SIG-M5 treated with dmso at 0.1 percent for 504 hours (cell line): ENCODE data around the gene PPARD.
"Not testable (repeated sequence)": the region's sequence is repeated elsewhere in the genome, so short reads cannot be mapped to it uniquely, and the experiment has no call there.

Experiments used
- DNase-seq: peaks from one replicate; lab custom pipeline; 2025; ENCODE audit not compliant: unreplicated experiment; lab: John Stamatoyannopoulos, UW

Gene PPARD

DNA sequence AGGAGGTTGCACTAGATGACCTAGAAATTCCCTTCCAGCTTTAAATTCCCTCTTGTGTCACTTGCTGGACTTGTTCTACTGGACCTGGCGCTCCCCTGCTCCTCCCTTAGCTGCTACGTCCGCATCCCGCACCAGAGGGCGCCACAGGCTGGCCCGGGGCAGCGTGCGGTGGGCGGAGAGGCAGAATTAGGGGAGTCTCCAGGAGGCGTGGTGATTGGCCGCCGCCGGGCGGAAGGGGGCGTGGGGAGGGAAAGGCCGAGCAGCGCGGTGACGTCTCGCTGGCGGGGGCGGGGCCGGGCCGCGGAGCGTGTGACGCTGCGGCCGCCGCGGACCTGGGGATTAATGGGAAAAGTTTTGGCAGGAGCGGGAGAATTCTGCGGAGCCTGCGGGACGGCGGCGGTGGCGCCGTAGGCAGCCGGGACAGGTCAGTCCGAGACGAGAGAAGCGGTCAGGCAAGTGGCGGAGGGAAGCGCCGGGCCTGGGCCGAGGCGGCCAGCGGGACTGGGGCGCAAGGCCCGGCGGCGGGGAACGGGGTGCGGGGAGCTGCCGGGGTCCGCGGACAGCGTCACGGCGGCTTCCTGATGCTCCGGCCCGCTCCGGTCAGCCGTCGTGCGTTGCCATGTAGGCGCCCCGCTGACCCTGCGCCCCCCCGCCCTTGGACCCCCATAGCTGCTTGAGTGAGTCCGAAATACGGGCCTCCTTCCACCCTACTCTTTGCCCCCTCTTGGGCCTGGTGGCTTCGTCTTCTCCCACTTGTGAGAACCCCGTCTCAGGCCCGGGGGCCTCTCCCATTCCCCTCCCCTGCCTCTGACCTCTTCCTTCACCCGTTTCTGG is at the start of gene PPARD:
PPARD (plus strand) TSS at position 301 of the 834 bp plus-strand sequence. CDS start 68,530 bp downstream, outside the sequence.
- peak; percentile 84 for DNase-seq

DNA sequence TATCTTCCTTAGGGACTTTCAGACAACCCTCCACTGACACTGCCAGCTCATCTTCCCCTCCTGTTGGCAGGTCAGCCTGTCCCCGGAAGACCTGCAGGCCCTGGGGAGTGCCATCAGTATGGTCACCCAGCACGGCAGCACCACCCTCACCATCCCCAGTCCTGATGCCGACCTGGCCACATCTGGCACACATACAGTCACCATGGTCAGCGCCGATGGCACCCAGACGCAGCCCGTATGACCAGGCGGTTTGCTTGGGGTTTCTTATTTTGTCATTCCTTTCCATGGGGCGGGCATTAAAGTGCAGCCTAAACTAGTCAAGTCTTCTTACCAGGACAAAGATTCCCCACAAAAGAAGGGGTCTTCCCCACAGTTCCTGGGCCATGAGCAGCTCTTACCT is 48.7 kb upstream of the PPARD start:
- DNase-seq = no peak

DNA sequence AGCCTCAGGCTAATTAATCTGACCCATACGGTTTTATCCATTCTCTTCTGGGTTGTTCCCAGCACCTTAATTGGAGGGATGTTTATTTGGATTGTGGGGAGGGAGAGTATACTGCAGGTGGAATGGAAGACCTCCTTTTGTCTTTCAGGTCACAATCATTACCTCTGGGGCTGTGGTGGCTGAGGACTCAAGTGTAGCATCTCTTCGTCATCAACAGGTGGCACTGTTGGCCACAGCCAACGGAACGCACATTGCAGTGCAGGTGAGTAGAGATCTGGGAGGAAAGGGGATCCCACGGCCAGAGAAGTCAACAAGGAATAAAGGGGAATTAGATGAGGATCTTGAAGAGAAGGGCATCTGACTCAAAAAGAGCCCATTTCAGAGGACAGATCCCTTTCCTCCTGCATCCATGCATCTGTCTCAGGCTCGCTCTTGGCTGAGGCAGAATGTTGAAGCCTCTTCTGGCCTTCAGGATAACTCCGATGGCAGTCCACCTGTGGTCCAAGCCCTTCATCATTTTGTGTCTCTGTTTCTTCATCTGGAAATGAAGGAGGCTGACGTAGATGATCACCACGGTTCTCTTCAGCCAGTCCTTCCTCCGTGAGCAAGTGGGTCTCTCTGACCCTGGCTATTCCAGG is 47.9 kb upstream of the PPARD start:
- peak; percentile 15 for DNase-seq

DNA sequence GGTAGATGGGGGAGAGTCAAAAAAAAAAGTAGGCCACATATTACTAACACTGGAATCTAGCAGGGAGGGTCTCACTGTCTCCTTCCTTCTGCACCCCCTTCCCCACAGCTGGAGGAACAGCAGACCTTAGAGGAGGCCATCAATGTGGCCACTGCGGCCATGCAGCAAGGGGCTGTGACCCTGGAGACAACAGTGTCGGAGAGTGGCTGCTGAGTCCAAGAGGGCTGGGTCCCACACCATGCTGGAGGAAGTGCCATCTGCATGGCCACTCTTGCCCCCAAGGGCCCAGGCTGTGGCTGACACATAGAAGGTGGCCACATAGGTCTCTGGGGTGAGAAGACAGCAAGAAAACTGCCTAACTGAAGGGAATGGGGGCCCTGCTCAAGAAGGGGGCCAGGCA is 47.3 kb upstream of the PPARD start:
- DNase-seq = no peak

DNA sequence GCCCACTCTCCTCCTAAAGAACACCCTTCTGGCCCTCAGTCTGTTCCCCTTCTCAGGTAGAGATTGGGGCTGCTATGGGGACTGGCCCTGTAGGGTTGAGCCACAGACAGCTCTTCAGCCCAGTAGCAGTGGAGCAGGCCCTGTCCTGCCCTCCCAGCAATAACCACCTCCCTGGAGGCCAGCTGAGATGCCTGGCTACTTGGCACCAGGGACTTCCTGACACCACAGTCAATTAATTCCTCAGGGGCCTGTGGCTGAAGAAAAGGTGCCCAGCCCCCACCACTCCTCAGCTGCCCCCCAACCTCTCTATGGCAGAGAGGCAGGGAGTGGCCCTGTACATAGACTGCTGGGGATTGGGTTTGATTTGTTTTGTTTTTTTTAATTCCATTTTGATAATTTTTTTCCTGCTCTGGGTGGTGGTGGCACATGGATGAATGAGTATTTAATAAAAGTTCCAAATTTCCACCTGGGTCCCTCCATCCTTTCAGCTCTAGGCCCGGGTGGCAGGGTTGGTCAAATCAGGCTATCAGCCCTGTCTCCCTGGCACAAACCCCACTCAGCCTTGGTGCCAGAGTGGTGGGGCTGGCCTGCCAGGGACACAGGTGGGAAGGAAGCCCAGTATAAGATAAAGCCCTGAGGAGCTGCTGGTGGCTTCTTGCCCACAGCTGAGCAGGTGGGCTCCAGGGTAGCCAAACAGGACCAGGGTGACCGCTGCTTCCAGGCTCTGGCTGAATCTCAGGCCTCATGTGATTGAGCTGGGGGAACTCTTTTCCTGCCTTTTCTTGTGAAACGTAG is 46.6 kb upstream of the PPARD start:
- no peak for DNase-seq

DNA sequence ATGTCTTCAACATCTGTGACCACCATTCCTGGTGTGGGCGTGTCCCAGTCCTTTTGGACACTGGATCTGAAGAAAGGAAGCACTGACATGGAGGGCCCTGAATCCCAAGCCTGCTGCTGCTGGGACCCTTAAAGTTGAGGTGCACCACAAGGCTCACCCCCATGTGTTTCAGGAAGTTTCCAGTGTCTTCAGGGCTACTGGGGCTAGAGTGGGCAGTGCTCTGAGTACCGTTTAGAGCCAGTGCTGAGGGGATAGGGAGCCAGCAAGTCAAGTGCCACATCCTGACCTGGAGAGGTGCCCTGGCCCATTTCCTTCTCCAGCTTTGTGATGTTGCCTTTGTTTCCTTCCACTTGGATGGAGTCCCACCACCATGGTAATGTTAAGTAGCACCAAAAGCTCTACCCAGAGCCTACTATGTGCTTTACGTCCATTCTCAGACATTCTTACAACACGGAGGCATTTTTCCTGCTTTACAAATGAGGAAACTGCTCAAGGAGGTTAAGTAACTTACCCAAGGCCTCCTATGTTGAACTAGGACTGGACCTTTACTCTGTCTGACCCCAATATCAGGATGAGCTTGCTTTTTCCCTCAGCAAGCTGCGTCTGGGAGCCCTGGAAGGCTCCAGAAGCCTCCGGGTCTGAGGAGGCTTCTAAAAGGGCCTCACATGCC is 45.3 kb upstream of the PPARD start:
- DNase-seq = peak; percentile 67

DNA sequence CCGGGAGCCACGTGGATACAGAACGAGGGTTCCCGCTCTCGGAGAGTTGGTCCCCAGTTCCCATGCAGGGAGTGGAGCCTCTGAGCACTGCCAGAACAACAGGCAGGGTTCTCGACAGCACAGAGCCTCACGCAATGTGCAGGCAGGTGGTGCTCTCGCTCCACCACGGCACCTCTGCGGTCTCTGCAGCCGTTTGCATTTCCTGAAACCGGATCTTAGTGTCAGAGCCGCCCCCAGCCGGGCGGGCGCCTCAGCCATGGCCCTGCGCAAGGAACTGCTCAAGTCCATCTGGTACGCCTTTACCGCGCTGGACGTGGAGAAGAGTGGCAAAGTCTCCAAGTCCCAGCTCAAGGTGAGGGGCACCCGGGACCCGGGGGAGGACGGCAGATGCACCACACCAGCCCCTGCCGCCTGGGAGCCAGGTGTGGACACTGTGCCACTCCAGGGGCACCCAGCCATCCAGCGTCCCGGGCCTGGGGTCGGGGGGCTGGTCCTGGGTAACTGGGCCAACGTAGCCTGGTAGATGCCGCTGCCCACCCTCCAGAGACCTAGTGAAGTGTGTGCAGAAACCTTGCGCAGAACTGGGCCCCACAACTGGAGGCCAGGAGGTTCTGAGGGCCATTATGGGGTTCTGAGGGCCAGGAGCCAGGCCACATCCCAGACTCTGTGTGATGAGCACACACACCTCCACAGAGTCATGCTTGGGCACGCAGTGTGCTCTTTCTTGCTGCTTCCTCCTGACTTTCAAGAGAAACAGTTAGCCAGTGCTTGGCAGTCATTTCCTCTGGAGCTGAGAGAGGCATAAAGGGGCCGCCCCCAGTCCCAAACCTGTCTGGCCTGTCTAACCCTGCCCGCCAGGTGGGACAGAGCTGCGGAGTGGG is 44.5 kb upstream of the PPARD start, which contains the start of gene DEF6:
DEF6 (plus strand) TSS at position 218 of the 881 bp plus-strand sequence; CDS start at position 257, 39 bp downstream.
- DNase-seq = peak; percentile 85

DNA sequence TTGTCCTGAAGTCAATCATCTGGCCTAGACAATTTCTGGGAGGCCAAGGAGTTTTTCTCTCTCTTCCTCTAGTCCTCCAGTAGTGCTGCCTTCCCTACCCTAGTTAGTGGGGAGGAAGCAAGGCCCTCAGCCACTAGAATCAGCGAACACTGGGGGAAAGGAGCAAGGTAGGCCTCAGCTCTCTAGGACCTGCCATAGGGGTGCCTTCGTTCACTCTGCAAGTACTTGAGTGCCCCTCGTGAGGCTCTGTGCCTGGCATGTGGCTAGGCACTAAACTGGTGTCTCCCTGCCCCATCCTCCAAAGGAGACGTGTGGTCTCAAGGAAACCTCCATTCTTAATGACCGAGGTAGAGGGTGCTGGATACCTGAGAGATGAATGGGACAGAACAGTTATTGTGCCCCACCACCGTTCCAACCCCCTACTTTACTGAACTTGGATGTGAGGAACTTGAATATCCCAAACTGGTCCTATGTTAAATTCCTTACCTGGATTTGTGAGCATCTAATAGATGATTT is 43.7 kb upstream of the PPARD start:
- DNase-seq = no peak

DNA sequence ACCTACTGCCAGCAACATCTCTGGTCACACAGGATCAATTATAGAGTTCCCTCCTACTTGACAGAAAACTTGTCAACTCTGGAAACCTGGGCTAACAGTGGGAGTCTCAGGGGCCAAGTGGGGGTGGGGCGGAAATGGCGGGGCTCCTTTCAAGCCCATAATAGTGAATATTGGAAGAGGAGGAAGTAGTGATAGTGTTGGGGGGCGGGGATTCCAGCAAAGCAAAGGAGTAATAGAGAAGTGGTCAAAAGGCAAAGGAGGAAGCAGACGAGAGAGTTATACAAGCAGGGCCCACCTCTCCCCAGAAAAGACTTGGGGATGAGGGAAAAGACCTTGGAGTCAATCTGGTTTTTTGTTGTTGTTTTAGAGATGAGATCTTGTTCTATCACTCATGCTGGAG is 42.7 kb upstream of the PPARD start:
- DNase-seq = peak; percentile 95

DNA sequence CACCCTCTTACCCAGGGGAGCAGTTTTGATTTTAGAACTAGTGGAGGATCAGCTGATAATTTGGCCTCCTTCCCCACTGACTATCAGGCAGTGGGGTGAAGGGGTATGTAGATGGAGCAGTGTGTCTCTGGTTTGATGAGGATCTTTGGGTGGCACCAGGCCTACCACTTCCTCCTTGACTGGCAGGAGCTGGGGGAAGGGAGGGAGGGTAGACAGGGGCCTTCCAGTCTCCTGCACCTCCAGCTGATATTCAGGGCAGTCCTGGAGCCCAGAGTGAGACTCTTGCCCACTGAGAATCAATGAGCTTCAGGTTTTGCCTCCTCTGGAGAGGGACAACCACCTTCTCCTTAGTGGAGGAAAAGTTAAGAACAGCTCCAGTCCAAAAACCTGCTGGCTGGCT is 41.5 kb upstream of the PPARD start:
- DNase-seq = peak; percentile 12

DNA sequence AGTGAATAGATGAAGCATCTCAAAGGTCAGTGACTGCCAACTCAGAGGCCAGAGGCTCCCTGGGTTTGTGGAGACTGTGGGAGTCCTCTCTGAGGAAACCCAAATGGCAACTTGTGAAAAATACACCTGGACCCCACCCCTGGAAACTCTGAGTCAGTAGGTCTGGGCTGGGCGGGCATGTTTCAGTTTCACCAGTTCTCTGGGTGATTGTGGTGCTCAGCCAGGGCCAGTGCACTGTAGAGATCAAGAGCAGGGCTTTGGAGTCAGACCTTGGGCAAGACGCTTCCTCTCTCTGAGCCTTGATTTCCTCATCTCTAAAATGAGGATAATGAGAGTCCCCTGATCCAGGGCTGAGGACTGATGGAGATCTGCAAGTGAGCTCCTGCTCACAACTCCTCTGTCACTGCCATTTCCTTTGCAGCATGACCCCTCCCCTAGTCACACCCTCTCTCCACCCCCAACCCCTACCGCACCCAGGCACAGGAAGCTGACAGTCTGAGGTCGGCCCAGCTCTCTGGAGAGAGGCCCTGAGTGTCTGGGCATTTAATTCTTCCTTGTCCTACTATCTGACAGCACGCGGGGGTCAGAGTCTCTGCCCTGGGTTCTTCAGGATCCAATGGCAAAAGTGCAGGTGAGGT is 39.6 kb upstream of the PPARD start:
- DNase-seq = peak; percentile 78

DNA sequence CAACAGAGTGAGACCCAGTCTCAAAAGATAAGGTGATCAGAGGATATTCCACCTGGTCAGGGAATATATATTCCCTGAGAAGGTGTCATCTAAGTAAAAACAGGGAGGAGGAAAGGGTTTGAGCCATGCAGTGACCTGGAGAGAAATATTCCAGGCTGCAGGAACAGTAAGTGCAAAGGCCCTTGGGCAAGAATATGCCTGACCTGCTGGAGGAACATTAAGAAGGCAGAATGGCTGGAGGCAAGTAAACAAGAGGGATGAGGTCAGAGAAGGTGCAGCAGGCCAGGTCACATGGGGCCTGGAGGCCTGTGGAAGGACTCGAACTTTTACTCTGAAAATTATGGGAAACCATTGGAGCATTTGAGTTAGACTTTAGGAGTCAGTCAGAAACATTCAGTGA is 38.1 kb upstream of the PPARD start:
- no peak for DNase-seq

DNA sequence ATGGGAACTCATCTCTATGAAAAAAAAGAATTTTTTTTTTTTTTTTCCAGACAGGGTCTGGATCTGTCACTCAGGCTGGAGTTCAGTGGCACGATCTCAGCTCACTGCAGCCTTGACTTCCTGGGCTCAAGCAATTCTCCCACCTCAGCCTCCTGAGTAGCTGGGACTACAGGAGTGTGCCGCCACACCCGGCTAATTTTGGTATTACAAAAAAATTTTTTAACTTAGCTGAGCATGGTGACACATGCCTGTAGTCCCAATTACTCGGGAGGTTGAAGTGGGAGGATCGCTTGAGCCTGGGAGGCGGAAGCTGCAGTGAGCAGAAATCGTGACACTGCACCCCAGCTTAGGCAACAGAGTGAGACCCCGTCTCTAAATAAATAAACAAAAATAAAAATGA is 37.2 kb upstream of the PPARD start:
- DNase-seq = no peak

DNA sequence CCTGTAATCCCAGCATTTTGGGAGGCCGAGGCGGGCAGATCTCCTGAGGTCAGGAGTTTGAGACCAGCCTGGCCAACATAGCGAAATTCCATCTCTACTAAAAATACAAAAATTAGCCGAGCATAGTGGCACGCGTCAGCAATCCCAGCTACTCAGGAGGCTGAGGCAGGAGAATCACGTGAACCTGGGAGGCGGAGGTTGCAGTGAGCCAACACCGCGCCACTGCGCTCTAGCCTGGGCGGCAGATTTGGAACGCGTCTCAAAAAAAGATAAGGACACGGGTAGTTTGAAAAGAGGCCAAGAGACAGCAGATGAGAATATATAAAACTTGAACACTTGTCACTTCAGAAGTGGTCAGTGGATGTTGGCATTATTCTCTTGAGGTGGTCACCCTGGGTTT is 35.2 kb upstream of the PPARD start:
- DNase-seq = not testable (repeated sequence)

DNA sequence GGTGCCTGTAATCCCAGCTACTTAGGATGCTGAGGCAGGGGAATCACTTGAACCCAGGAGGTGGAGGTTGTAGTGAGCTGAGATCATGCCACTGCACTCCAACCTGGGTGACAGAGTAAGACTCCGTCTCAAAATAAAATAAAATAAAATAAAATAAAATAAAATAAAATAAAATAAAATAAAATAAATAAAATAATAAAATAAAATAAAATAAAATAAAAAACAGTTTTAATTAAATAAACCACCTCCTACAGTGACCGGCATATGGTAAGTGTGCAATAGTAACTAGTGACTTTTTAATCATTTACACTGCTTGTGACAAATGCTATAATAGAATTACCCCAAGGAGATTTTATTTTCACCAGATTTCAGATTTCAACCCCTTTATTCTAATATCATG is 33.8 kb upstream of the PPARD start:
- not testable (repeated sequence) for DNase-seq

DNA sequence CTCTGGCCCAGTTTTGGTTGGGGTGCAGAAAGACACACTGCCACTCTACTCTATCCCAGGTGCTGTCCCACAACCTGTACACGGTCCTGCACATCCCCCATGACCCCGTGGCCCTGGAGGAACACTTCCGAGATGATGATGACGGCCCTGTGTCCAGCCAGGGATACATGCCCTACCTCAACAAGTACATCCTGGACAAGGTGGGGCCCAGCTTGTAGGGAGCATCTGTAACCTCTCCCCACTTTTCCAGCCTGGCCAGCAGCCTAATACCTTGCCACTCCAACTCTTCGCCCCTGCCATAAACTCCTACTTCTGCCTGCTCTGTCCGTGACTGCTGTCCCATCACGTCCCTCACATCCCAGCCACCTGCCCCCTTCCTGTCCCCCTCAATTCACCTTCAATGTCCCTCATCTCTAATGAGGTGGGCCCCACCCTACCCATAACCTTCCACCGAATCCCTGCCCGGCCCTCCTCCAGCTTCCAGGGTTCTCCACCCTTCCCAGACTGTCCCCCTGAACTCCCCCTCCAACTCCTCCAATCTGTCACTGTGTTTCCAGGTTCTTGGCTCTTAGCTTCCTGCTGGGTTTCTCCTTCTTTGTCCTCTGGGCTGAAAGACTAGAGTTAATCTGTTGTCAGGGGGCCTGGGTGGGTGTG is 32.6 kb upstream of the PPARD start:
- DNase-seq = no peak

DNA sequence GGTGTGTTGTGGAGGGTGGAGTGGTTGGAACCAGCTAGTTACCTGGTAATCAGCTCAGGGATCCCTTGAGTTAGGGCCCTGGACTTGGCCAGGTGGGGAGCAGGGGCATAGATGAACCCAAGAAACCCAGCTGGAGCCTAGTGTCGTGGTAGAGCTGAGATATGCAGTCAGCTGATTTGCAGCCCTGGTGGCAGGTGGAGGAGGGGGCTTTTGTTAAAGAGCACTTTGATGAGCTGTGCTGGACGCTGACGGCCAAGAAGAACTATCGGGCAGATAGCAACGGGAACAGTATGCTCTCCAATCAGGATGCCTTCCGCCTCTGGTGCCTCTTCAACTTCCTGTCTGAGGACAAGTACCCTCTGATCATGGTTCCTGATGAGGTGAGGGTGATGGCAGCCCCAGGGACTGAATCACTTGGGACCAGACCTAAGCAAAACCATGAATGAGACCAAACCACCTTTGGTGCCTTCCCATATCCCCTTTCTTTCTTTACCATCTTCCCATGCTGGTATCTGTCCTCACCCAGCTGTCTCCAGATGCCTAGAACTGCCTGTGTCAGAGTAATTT is 32.0 kb upstream of the PPARD start:
- no peak for DNase-seq

DNA sequence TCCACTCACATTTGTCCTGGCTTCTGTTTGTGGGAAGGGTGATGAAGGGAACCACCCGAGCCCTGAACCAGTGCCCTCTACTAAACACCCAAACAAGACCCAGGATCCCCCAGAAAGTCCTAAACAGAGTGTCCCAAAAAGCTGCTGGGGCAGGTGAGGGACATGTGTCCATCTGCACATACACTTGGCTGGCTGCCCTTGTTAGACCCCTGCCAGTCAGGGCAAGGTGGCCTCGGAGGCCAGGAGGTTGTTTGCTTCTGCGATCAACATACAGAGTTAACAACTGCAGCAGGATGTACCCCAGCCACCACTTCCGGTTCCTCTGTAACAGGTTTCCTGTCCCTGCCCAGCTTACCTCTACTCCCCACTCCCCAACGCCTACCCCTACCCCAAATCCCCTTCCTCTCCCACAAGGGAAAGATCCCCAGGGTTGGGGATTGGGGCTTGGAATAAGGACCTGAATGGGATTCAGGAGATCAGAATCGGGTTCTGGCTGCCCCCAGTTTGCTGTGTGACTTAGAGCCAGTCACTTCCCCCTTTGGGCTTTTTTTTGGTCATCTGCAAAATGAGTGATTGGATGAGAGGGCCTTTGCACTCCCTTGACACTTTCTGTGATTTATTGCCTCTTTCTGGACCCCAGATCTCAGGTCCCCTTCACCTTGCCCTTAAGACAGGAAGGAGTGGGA is 30.8 kb upstream of the PPARD start:
- no peak for DNase-seq
